IPS DF 19.7 (cell line): ENCODE measurements around the gene SPATA6L.
"Not testable (repeated sequence)": the region's sequence is repeated elsewhere in the genome, so short reads cannot be mapped to it uniquely, and the experiment has no call there.

ENCODE experiments used
- DNase-seq: peaks from one replicate; pipeline ENCODE4 v3.0.0-alpha.2; 2013; ENCODE audit warnings: low read depth, low spot score

SPATA6L gene

GRCh38 chr9:4677392-4677791, 11.1 kb upstream of the SPATA6L start:
- no peak for DNase-seq

- DNase-seq: no peak
These were observed 8.5 kb upstream of the SPATA6L start for GRCh38 chr9:4674783-4675182.

- no peak for DNase-seq
These were observed 5.5 kb upstream of the SPATA6L start for GRCh38 chr9:4671737-4672136.

- DNase-seq: no peak
These were observed 4.3 kb upstream of the SPATA6L start for GRCh38 chr9:4670591-4670990.

- DNase-seq: no peak
These were observed 3.6 kb upstream of the SPATA6L start for GRCh38 chr9:4669890-4670289.

- no peak for DNase-seq
These were observed 2.3 kb upstream of the SPATA6L start for GRCh38 chr9:4668604-4669003.

GRCh38 chr9:4667681-4668080, 1.4 kb upstream of the SPATA6L start:
- no peak for DNase-seq

GRCh38 chr9:4665357-4665756, 923 bp downstream of the SPATA6L start:
- no peak for DNase-seq

- DNase-seq: no peak
These were observed 2.3 kb downstream of the SPATA6L start for GRCh38 chr9:4663956-4664355.

- no peak for DNase-seq
These were observed 3.1 kb downstream of the SPATA6L start for GRCh38 chr9:4662989-4663792.

GRCh38 chr9:4662108-4662988, 3.9 kb downstream of the SPATA6L start, which contains the start of gene PLPP6:
Gene PLPP6 (plus strand): TSS chr9:4662294. CDS start chr9:4662376, 82 bp downstream.
- DNase-seq: peak; percentile 86

- no peak for DNase-seq
These were observed 4.7 kb downstream of the SPATA6L start for GRCh38 chr9:4661611-4662010.

- no peak for DNase-seq
These were observed 5.1 kb downstream of the SPATA6L start for GRCh38 chr9:4661165-4661564.

GRCh38 chr9:4660665-4661064, 5.6 kb downstream of the SPATA6L start:
- not testable (repeated sequence) for DNase-seq

GRCh38 chr9:4657426-4658159, 8.7 kb downstream of the SPATA6L start:
- no peak for DNase-seq

- no peak for DNase-seq
These were observed 9.7 kb downstream of the SPATA6L start for GRCh38 chr9:4656621-4657020.

GRCh38 chr9:4656196-4656595, 10.1 kb downstream of the SPATA6L start:
- not testable (repeated sequence) for DNase-seq

GRCh38 chr9:4654538-4654937, 11.7 kb downstream of the SPATA6L start:
- DNase-seq: no peak

- DNase-seq: no peak
These were observed 12.2 kb downstream of the SPATA6L start for GRCh38 chr9:4654084-4654483.

- DNase-seq: no peak
These were observed 23.9 kb downstream of the SPATA6L start for GRCh38 chr9:4642351-4642750.

- DNase-seq: no peak
These were observed 26.3 kb downstream of the SPATA6L start for GRCh38 chr9:4640027-4640426.

- DNase-seq: no peak
These were observed 26.9 kb downstream of the SPATA6L start for GRCh38 chr9:4639420-4639819.
